PC-3 (cell line): ENCODE data around the gene SNX8.

Experiments
- EZH2 ChIP-seq: fragments of 300-600 bp; sonication (generic); IDR thresholded peaks from one replicate; pipeline ENCODE4 v1.6.1; 2017; ENCODE audit warnings: antibody characterized with exemption, mild to moderate bottlenecking, low read length; ENCODE audit not compliant: unreplicated experiment
- EZH2phosphoT487 ChIP-seq: fragments of 300-600 bp; sonication (generic); IDR thresholded peaks from 2 replicates; pipeline ENCODE4 v1.6.1; 2018; ENCODE audit warnings: mild to moderate bottlenecking, antibody characterized with exemption, low read length, borderline replicate concordance

- TF ChIP-seq EZH2phosphoT487 (no peak), EZH2 (no peak)
These were observed 70.8 kb downstream of the SNX8 start for GRCh38 chr7:2243458-2243857.
